Germinal center (tissue), 1 donor: ENCODE data around the gene FBXO44.
"Not testable (repeated sequence)": the region's sequence is repeated elsewhere in the genome, so short reads cannot be mapped to it uniquely, and the experiment has no call there.

ENCODE experiments used
- DNase-seq: peaks from one replicate; pipeline ENCODE4 v3.0.0; 2012; ENCODE audit warnings: mixed read lengths, low spot score

Gene FBXO44, protein sequence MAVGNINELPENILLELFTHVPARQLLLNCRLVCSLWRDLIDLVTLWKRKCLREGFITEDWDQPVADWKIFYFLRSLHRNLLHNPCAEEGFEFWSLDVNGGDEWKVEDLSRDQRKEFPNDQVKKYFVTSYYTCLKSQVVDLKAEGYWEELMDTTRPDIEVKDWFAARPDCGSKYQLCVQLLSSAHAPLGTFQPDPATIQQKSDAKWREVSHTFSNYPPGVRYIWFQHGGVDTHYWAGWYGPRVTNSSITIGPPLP

DNA sequence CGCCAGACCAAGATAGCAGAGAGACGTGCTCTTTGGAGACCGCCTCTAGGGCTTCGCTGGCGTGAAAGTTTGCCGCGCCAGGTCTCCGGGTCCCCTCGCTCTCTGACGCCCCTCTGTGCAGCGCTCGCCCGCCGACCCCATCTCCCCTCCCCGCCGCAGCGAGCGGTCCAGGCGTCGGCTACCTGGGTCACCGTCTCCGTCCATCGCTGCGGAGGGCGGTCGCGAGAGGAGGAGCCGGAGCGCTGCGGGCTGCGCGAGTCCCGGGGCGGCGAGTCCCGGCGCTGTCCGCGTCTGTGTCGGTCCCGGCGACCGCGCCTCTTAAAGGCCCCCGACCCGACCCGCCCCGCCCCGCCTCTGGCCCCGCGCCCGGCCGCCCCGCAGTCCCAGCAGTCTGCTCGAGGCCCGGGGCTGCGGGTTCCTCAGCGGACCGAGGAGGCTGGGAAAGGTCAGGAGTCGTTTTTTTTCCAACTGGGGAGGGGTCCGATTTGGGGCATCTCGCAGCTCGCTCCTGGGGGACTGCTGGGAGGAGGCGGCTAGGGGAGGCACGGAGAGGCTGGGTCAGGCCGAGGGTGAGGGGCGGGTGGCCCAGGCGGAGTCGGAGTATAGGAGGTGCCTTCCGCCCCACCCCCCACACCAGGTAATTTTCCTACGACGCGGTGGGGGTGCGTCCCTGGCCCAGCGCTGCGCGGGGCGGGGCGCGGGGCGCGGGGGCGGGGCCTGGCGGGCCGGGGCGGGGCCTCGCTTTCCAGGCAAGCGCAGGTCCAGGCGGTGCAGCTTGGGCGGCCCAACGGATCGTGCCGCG is at the start of gene FBXO44, which contains the start of gene FBXO2:
FBXO44 (plus strand) TSS at position 741 of the 802 bp plus-strand sequence. CDS start 959 bp downstream, outside the sequence.
FBXO2 (minus strand) TSS at position 293 of the 802 bp plus-strand sequence; CDS start at position 204, 89 bp downstream.
- DNase-seq, result peak; percentile 81

DNA sequence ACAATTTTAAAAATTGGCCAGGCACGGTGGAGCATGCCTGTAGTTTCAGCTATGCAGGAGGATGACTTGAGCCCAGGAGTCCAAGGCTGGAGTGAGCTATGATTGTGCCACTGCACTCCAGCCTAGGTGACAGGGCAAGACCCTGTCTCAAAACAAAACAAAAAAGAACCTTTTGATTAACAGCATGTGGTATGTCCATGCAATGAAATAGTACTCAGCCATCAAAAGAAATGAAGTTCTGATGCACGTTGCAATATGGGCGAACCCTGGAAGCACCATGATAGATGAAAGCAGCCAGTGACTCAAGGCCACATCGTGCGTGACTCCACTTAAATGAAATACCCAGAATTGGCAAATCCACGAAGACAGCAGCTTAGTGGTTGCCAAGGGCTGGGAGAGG is 47.9 kb upstream of the FBXO44 start:
- no peak for DNase-seq

DNA sequence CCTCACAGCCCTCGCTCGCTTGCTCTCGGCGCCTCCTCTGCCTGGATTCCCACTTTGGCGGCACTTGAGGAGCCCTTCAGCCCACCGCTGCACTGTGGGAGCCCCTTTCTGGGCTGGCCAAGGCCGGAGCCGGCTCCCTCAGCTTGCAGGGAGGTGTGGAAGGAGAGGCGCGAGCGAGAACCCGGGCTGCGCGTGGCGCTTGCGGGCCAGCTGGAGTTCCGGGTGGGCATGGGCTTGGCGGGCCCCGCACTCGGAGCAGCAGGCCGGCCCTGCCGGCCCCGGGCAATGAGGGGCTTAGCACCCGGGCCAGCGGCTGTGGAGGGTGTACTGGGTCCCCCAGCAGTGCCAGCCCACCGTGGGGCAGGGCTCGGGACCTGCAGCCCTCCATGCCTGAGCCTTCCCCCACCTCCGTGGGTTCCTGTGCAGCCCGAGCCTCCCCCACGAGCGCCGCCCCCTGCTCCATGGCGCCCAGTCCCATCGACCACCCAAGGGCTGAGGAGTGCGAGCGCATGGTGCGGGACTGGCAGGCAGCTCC is 46.0 kb upstream of the FBXO44 start:
- not testable (repeated sequence) for DNase-seq

DNA sequence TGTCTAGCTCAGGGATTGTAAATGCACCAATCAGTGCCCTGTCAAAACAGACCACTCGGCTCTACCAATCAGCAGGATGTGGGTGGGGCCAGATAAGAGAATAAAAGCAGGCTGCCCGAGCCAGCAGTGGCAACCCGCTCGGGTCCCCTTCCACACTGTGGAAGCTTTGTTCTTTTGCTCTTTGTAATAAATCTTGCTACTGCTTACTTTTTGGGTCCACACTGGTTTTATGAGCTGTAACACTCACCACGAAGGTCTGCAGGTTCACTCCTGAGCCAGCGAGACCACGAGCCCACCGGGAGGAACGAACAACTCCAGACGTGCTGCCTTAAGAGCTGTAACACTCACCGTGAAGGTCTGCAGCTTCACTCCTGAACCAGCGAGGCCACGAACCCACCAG is 45.3 kb upstream of the FBXO44 start:
- DNase-seq, result not testable (repeated sequence)

DNA sequence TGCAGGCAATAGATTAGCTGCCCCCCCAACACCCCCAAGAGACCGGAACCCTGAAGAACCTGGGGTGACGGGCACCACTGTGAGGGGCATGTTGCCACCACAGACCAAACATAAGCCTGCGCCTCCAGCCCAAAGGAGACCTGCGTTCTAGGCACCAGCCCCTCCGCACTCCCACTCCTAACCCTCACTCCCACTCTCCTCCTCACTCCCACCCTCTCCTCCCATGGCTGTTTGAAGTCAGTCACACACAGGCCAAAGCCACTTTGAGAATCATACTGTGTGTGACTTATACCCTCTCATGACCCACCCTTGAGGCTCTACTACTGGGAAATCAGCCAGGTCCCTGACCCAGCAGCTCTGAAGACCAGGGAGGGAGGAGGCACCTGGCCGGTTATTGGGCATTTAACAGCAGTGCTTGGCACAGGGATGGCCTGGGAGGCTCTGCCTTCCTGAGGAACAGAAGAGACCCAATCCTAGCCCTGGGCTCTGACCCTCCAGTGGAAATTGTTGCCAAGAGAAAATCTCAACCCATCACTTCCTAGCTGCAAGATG is 44.0 kb upstream of the FBXO44 start:
- DNase-seq, result no peak

DNA sequence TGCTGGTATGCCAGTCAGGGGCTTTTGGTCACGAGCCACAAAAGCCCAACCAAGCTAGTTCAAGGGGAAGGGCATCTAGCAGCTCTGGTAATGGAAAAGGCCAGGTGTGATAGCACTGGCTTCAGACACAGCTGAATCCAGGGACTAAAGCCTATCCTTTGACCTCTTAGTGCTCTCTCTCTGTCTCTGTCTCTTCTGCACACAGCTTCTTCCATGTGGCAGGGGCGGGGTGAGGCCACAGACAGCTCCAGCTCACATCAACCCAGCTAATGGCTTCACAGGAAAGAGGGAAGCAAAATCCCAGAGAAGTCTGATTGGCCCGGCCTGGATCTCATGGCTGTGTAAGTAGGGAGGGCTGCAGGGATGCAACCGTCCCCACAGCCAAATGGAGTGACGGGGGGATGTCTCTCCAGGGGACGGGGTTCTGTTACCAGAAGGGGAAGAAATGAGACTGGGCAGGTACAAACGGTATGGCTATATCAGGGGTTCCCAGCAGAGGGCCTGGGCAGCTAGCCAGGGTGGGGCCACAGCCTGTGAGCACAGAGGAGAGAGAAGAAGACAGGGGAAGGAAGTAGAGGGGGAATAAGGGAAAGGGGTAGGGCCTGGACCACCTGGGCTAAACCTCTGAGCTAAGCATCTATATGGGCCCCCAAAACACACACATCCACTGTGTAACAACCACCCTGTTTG is 42.9 kb upstream of the FBXO44 start:
- DNase-seq, result no peak

DNA sequence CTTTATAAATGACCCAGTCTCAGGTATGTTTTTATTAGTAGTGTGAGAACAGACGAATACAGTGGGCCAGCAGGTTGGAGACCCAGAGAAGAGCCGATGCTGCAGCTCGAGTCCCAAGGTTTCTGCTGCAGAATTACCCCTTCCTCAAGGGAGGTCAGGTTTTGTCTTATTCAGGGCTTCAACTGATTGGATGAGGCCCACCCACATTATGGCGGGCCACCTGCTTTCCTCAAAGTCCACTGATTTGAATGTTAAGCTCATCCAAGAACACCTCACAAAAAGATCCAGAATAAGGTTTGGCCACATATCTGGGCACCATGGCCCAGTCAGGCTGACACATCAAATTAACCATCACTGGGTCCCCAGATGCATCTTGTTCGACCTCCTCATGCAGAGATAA is 41.3 kb upstream of the FBXO44 start:
- DNase-seq, result no peak

DNA sequence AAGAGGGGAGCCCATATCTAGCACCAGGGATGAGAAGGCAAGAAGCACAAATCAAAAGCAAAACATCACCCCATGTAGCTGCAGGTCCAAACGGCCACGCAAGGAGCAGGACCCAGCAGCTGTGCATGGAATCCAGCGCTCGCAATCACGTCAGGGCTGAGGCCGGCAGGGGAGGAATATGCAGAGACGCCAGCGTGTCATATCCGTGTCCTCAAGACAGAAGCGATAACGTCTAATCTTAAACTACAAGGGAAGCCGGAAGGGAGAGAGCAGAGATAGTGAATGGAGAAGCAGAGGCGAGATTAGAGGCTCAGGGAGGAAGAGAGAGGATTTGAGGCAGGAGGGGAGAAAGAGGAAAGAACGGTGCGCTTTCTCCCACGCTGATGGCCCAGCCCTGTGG is 39.6 kb upstream of the FBXO44 start:
- no peak for DNase-seq

DNA sequence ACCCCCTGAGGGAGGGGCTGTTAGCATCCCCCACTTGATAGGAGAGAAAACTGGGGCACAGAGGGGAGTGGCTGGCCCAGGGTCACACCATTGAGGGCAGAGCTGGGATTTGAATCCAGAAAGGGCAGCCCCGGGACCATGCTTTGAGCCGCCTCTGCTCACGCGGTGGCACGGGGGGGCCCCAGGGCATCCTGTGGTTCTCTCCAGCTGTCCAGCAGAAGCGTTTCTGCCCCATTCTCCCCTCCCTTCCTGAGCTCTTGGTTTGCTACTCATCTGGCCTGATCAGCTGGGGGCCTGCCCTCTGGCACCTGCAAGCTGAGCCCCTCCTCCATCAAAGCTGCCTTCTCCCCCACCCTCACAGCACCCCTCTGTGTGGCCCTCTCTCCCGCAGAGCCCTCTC is 37.9 kb upstream of the FBXO44 start:
- no peak for DNase-seq

DNA sequence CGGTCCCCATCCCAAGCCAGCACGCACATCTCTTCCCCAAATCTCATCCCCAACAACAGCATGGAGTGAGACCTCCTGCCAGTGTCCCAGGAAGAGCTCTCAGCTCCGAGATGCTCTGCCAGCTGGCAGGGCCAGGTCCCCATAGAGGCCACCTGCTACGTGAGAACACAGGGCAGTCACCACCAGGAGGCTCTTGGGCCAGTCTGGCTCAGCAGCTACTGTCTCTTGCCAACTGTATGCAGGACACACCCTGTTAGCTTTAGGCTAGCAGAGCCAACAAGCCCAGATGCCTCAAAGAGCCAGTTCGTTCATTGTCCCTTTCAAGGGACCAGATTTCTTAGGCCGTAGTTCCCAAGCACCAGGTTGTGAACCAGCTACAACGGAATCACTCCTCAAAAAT is 37.4 kb upstream of the FBXO44 start:
- DNase-seq, result no peak

DNA sequence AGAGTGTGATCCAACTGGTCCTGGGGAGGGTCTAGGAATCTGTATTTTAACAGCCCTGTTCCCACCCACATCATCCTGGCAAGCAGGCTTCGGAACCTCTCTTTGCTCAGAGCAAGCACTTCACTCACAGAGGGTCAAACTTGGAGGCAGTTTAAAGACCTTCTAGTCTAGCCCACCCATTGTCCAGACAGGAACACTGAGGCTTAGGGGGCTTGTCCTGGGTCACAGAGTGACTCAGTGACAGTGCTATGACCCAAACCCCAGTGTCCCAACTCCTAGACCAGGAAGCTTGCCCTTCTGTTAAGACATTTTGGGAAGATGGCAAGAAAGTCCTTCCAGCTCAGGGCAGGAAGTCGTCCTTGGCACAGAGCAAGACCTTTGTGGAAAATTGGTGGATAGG is 36.9 kb upstream of the FBXO44 start:
- DNase-seq, result no peak

DNA sequence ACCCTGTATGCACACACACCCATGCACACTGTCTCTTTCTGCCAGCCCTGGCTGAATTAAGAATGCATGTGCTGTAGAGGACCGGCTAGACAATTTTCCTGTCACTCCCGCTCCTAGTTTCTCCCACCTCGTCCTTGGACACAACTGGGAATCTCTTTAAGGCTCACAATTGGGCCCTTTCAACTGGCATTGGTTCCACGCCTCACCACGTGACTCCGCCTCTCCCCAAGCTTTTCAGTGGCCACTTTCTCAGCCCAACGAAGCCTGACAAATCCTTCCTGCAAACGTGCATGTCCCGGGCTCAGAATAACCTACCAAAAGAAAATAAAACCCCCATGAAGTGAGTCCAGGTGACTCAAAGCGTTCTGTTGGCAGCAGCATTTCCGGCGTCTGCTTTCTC is 34.3 kb upstream of the FBXO44 start:
- no peak for DNase-seq

DNA sequence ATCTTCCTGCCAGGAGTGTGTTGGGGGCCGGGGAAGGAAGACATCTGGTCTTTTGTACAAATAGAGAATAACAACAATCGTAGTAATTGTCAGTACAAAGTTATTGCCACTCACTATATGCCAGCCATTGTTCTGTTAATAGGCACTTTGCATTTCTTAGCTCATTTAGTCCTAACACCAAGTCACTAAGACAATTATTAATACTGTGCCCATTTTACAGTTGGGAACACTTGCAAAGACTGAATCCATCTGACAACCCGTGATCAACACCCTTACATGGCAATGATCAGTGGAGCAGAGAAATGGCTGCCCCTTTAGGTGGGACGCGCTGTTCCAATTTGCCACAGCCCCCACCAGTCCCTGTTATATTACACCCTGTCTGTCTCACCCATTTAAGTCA is 33.8 kb upstream of the FBXO44 start:
- no peak for DNase-seq

DNA sequence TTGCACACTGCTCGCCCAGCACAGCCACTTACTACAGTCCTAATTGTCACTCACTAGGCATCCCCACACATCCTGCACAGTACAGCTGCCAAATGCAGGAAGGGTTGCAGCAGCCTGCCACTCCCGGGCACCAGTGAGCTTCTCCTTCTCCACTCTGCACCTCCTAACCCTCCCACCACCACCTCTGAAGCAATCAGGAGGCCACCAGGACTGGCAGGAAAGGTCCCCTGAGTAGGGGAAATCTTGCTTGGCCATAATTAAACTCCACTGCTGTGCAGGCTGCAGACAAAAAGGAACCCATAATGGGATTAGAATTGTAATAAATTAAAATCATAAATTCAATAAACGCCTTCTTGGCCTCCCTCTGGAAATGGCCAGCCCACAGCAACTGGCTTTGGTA is 32.3 kb upstream of the FBXO44 start:
- DNase-seq, result no peak

DNA sequence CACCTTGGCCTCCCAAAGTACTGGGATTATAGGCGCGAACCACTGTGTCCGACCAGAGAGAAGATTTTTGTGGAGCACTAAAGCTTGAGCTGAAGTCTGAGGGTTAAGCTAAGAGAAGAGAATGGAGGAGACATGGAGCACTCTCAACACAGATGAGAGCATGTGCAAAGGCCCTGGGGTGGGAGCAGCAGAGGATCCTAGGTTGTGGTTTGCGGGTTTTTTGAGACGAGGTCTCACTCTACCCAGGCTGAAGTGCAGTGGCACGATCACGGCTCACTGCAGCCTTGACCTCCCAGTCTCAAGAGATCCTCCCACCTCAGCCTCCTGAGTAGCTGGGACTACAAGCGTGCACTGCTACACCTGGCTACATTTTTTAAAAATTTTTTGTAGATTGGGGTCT is 31.0 kb upstream of the FBXO44 start:
- no peak for DNase-seq

DNA sequence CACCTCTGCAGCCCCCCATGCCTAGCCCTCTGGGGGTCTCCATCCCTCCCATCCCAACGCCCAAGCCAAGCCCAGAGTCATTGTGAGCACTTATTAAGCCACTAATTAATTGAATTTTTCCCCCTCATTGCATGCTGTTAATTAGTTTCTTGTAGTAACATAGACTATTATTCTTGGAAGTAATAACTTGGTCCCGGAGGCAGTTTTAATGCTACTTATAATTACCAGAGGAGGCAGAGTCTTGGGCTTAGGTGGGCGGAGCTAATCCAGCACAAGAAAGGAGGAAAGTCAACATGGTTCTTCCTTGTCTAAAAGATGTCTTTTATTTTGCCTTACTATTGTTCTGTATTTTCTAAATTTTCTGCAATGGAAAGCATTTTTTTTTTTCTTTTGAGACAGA is 28.1 kb upstream of the FBXO44 start:
- no peak for DNase-seq

DNA sequence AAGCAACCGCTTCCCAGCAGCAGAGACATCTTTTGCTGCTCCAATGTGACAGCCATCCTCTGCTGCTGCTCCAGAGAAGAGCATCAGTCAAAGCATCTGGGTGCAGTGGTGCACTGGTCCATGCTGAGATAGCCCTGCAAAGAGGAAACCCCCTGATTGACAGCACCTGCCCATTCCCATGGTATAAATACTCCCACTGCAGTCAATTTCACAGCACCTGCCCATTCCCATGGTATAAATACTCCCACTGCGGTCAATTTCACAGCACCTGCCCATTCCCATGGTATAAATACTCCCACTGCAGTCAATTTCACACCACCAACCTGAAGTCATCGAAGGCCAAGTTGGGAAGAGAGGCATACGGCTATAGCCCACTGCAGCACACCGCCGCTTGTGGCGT is 25.9 kb upstream of the FBXO44 start:
- DNase-seq, result no peak

DNA sequence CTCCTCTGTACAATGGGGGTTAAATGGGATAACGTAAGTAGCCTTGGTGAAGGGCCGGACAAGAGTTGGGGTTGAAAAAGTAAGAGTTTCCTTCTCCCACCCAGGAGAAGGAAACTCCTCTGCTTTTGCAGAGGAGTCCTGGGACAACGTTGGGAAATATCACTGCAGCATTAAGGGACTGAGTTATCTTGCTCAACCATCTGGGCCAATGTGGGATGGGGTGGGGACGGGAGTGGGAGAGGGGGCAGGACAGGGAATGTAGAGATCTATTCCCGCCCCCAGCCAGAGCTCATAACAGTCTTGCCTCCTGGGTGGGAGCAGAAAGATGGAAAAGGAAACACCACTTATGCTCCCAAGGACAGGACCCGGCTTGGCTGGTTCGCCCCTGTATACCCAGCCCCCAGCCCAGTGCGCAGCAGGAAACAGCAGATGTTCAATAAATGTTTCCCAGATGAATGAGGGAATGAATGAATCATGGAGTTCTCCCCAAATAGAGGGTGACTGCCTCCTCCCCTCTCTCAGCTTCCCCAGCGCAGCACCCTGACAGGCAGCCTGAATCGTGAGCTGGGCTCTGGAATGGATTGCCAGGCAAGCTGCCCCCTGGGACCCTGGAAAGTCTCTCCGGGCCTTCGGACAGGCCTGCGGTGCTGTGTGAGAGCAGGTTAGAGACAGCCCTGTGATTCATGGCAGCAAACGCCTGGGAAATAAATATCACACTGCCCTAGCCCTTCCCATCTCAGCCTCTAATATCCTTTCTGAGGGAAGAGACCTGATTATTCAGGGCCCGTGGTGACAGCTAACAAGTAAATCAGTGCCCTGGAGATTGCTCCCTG is 25.3 kb upstream of the FBXO44 start:
- no peak for DNase-seq

DNA sequence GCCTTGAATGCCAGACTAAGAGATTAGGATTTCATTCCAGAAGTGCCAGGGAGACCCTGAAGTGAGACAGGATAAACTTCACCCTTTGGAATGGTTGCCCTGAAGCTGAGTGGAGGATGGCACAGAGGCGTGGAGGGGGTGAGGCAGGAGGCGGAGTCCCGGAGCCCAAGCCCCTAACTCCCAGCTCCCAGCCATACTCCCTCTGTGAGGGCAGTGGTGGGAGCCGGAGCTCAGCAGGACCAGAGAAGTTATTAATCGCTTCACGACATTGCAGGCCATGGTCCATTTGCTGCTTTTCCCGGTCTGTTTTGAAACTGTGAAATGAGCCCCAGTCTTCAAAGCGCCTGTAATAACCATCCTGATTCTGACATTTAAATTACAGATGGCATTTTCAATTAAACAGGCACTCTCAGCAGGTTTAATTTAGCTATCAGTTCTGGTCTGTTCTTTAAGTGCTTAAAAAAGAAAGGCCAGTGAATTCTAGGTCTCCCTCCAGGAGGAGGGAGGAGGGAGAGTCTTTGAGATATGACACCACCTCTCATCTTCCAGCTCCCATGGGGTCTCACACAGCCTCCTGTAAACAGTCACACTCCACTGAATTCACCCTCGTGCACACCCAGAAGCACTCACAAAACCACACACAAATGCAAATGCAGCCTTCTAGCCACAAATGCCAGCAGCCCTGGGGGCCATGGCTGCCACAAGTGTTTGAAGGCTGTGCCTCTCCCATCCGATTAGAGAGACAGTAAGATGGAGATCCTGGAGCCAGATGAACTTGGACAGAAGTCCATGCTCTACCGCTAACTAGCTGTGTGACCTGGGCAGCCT is 20.1 kb upstream of the FBXO44 start:
- DNase-seq, result no peak

DNA sequence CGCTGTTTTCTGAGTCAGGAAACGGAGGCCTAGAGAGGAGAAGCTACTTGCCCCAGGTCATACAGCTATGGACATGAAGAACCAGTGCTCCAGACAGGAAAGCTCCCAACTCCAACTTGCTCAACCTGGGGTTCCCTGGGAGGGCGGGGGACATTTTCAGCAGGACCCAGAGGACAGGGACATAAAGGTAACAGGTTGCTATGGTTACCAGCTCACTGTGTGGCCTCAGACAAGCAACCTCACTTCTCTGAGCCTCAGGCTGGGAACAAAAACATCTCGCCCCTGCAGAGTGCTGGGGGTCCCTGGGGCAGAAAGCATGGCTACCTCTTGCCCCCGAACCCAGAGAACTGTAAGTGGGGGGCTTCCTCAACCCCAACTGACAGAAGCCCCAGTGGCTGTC is 16.6 kb upstream of the FBXO44 start:
- no peak for DNase-seq

DNA sequence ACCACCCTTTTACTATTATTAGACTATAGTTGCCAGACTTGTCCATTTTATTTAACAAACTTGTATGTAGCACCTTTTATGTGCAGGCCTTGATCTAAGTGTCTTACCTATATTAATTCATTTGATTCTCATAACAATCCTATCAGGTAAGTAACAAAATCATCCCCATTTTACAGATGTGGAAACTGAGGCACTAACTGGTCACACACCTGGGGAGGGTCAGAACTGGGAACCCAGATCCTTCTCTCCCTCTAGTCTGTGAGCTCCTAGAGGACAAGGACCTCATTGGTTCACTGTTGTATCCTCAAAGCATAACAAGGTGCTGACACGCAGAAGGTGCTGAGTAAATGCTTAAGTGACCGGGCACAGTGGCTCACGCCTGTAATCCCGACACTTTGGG is 15.3 kb upstream of the FBXO44 start:
- no peak for DNase-seq
